Sigmoid colon (tissue), 4 donors: ENCODE data around the gene LTK.

Experiments used
- CTCF ChIP-seq, 4 experiments: fragments of 450-650 bp in 3 of 4; fragments of 200-600 bp in 1 of 4; IDR thresholded peaks; one replicate each; pipeline ENCODE4 v1.5.1; 2016 to 2019; ENCODE audit warnings: antibody characterized with exemption in 4 of 4, mild to moderate bottlenecking in 3 of 4, moderate library complexity in 2 of 4
- EP300 ChIP-seq, 4 donors: sonication (generic); formaldehyde crosslinking; IDR thresholded peaks; one replicate each; pipeline ENCODE4 v1.6.1; 2017; ENCODE audit warnings: antibody characterized with exemption in 4 of 4
- POLR2A ChIP-seq, 2 donors: fragments of 450-650 bp; IDR thresholded peaks; one replicate each; pipeline ENCODE4 v1.6.1; 2016; ENCODE audit warnings: antibody characterized with exemption in 2 of 2, mild to moderate bottlenecking in 2 of 2, moderate library complexity in 2 of 2
- POLR2AphosphoS5 ChIP-seq, 4 donors: sonication (generic); formaldehyde crosslinking; IDR thresholded peaks; one replicate each; pipeline ENCODE4 v1.6.1; 2017; ENCODE audit warnings: antibody characterized with exemption in 4 of 4

- TF ChIP-seq CTCF (IDR thresholded peaks at IDR 0.05) (no peak), POLR2A (IDR thresholded peaks at IDR 0.05) (no peak), POLR2AphosphoS5 (IDR thresholded peaks at IDR 0.05) (no peak), EP300 (IDR thresholded peaks at IDR 0.05) (no peak)
Observed at GRCh38 chr15:41503669-41504010, 10.0 kb downstream of the LTK start.
